Skeletal muscle satellite cell (primary cell): ENCODE measurements around the gene STAP2.
A peak's percentile ranks its signal among the peaks of the same experiment; 100 is the strongest.

Experiments used
- H3K27me3 ChIP-seq: 2 replicates; pipeline ENCODE4 v1.7.0; 2013; ENCODE audit warnings: low read length; ENCODE audit not compliant: control insufficient read depth, insufficient read depth
- H3K36me3 ChIP-seq: 2 replicates; pipeline ENCODE4 v1.7.0; 2013; ENCODE audit warnings: mild to moderate bottlenecking, control low read depth, low read length; ENCODE audit not compliant: insufficient read depth
- H3K4me1 ChIP-seq: 2 replicates; pipeline ENCODE4 v1.7.0; 2013; ENCODE audit warnings: low read length; ENCODE audit not compliant: control insufficient read depth, insufficient read depth
- H3K4me2 ChIP-seq: 2 replicates; pipeline ENCODE4 v1.7.0; 2013; ENCODE audit warnings: mild to moderate bottlenecking, low read length
- H3K4me3 ChIP-seq: 2 replicates; pipeline ENCODE4 v1.7.0; 2013; ENCODE audit warnings: low read length
- H3K9ac ChIP-seq: 2 replicates; pipeline ENCODE4 v1.7.0; 2013; ENCODE audit warnings: mild to moderate bottlenecking, low read depth, low read length, moderate library complexity
- H3K9me3 ChIP-seq: replicated peaks from 2 replicates; pipeline ENCODE4 v1.7.0; 2013; ENCODE audit warnings: mild to moderate bottlenecking, control low read depth, low read length

The STAP2 gene

GRCh38 chr19:4375164-4376027 is 36.8 kb upstream of the STAP2 start:
- H3K9me3 ChIP-seq, result no peaks in the 10 kb centered on the region
- H3K9ac ChIP-seq, result peak overlapping the region; percentile 78
- peak overlapping the region; percentile 77 for H3K4me2 ChIP-seq
- H3K4me3 ChIP-seq, result peak overlapping the region; percentile 50
- H3K36me3 ChIP-seq, result peaks cover 10% of the 10 kb centered on the region
- H3K4me1 ChIP-seq, result peaks cover 97% of the 10 kb centered on the region
- no peaks in the 10 kb centered on the region for H3K27me3 ChIP-seq

GRCh38 chr19:4374498-4375163 is 36.0 kb upstream of the STAP2 start:
- peaks cover 10% of the 10 kb centered on the region for H3K36me3 ChIP-seq
- H3K4me1 ChIP-seq, result peaks cover 97% of the 10 kb centered on the region
- H3K27me3 ChIP-seq, result no peaks in the 10 kb centered on the region
- H3K9me3 ChIP-seq, result no peaks in the 10 kb centered on the region
- H3K9ac ChIP-seq, result peak overlapping the region; percentile 78
- peak overlapping the region; percentile 50 for H3K4me3 ChIP-seq
- H3K4me2 ChIP-seq, result peak overlapping the region; percentile 77

- Histone ChIP-seq H3K9ac (peak overlapping the region; percentile 78), H3K36me3 (peaks cover 10% of the 10 kb centered on the region), H3K4me3 (peak overlapping the region; percentile 36)
These were observed 35.2 kb upstream of the STAP2 start for GRCh38 chr19:4373601-4374497.

GRCh38 chr19:4373013-4373367 is 34.4 kb upstream of the STAP2 start:
- Histone ChIP-seq H3K4me2 (no peak overlapping the region), H3K36me3 (peaks cover 13% of the 10 kb centered on the region), H3K4me3 (no peak overlapping the region), H3K9ac (peak overlapping the region; percentile 78), H3K9me3 (no peaks in the 10 kb centered on the region), H3K27me3 (no peaks in the 10 kb centered on the region), H3K4me1 (peaks cover 100% of the 10 kb centered on the region)

More at GRCh38 chr19:4373601-4374497, 35.2 kb upstream of the STAP2 start:
- peaks cover 97% of the 10 kb centered on the region for H3K4me1 ChIP-seq
- peak overlapping the region; percentile 77 for H3K4me2 ChIP-seq
- no peaks in the 10 kb centered on the region for H3K27me3 ChIP-seq
- no peaks in the 10 kb centered on the region for H3K9me3 ChIP-seq

GRCh38 chr19:4372165-4373012 is 33.8 kb upstream of the STAP2 start:
- Histone ChIP-seq H3K27me3 (no peaks in the 10 kb centered on the region), H3K4me1 (peaks cover 100% of the 10 kb centered on the region), H3K4me2 (no peak overlapping the region), H3K9ac (peak overlapping the region; percentile 78), H3K4me3 (no peak overlapping the region), H3K36me3 (peaks cover 19% of the 10 kb centered on the region), H3K9me3 (no peaks in the 10 kb centered on the region)

- peak overlapping the region; percentile 61 for H3K4me2 ChIP-seq
- H3K4me1 ChIP-seq, result peaks cover 91% of the 10 kb centered on the region
- H3K27me3 ChIP-seq, result no peaks in the 10 kb centered on the region
- peak overlapping the region; percentile 32 for H3K4me3 ChIP-seq
- no peaks in the 10 kb centered on the region for H3K9me3 ChIP-seq
- H3K9ac ChIP-seq, result peak overlapping the region; percentile 38
- H3K36me3 ChIP-seq, result peaks cover 26% of the 10 kb centered on the region
These were observed 32.9 kb upstream of the STAP2 start for GRCh38 chr19:4371247-4372164.

GRCh38 chr19:4370418-4371041 is 31.9 kb upstream of the STAP2 start:
- Histone ChIP-seq H3K4me1 (peaks cover 81% of the 10 kb centered on the region), H3K4me3 (peak overlapping the region; percentile 19), H3K27me3 (no peaks in the 10 kb centered on the region), H3K36me3 (peaks cover 35% of the 10 kb centered on the region), H3K9ac (peak overlapping the region; percentile 38), H3K9me3 (no peaks in the 10 kb centered on the region), H3K4me2 (peak overlapping the region; percentile 61)

- Histone ChIP-seq H3K9me3 (no peaks in the 10 kb centered on the region), H3K4me3 (no peak overlapping the region), H3K4me1 (peaks cover 75% of the 10 kb centered on the region), H3K27me3 (no peaks in the 10 kb centered on the region), H3K36me3 (peaks cover 41% of the 10 kb centered on the region), H3K4me2 (peak overlapping the region; percentile 58), H3K9ac (no peak overlapping the region)
These were observed 31.2 kb upstream of the STAP2 start for GRCh38 chr19:4369888-4370260.

- Histone ChIP-seq H3K27me3 (no peaks in the 10 kb centered on the region), H3K9ac (no peak overlapping the region), H3K4me3 (no peak overlapping the region), H3K4me2 (peak overlapping the region; percentile 58), H3K36me3 (peaks cover 44% of the 10 kb centered on the region), H3K4me1 (peaks cover 69% of the 10 kb centered on the region), H3K9me3 (no peaks in the 10 kb centered on the region)
These were observed 30.7 kb upstream of the STAP2 start for GRCh38 chr19:4369109-4369887.
